PC-3 (cell line): ENCODE measurements around the gene HDAC4. TPM values are rescaled to one million over a fixed set of nuclear protein-coding genes. Genes with fewer than 3 reads are reported as not detected.

Experiments
- ATAC-seq: fragments of 200-7000 bp; cut with Tn5 transposase; 2 replicates; pipeline ENCODE4 v1.9.1; 2020; ENCODE audit warnings: mild to moderate bottlenecking, moderate library complexity
- BruUV-seq: library from RNA; stranded (reverse); fragments of 400-500 nt; replicated peaks from 2 replicates; lab custom pipeline; 2021; lab: Mats Ljungman, UMichigan
- CTCF ChIA-PET: fragments of 300-600 bp; sonication (Branson Sonifier 250); formaldehyde crosslinking; loops from one replicate; lab custom pipeline; 2022; ENCODE audit warnings: antibody characterized with exemption; lab: Charles Lee
- POLR2A ChIA-PET: fragments of 300-600 bp; sonication (Branson Sonifier 250); formaldehyde crosslinking; loops from one replicate; lab custom pipeline; 2022; ENCODE audit warnings: antibody characterized with exemption; ENCODE audit not compliant: unreplicated experiment; lab: Charles Lee
- DNase-seq: peaks from one replicate; pipeline ENCODE4 v3.0.0-alpha.2; 2015
- H2AFZ ChIP-seq: fragments of 300-600 bp; sonication (generic); 2 replicates; pipeline ENCODE4 v1.6.0; 2016; ENCODE audit warnings: antibody characterized with exemption, low read length
- H3F3A ChIP-seq: fragments of 300-600 bp; sonication (generic); one replicate; pipeline ENCODE4 v1.6.0; 2017; ENCODE audit warnings: antibody characterized with exemption, low read length, control low read depth, mild to moderate bottlenecking; ENCODE audit not compliant: unreplicated experiment
- H3K27ac ChIP-seq: fragments of 300-600 bp; sonication (generic); 2 replicates; pipeline ENCODE4 v1.5.1; 2016; ENCODE audit warnings: mild to moderate bottlenecking, low read length
- H3K27me3 ChIP-seq: fragments of 300-600 bp; sonication (generic); 2 replicates; pipeline ENCODE4 v1.6.1; 2016; ENCODE audit warnings: low read length, mixed read lengths
- H3K36me3 ChIP-seq: fragments of 300-600 bp; sonication (generic); 2 replicates; pipeline ENCODE4 v1.6.1; 2016; ENCODE audit warnings: low read depth, mixed run types, low read length, mixed read lengths
- H3K4me1 ChIP-seq: fragments of 300-600 bp; sonication (generic); 2 replicates; pipeline ENCODE4 v1.5.1; 2016; ENCODE audit warnings: low read length; ENCODE audit not compliant: insufficient read depth
- H3K4me2 ChIP-seq: fragments of 300-600 bp; sonication (generic); 2 replicates; pipeline ENCODE4 v1.6.0; 2016; ENCODE audit warnings: low read length
- H3K4me3 ChIP-seq: fragments of 300-600 bp; sonication (generic); 2 replicates; pipeline ENCODE4 v1.5.1; 2016; ENCODE audit warnings: mild to moderate bottlenecking, low read length, mixed read lengths
- H3K79me2 ChIP-seq: fragments of 300-600 bp; sonication (generic); 2 replicates; pipeline ENCODE4 v1.6.1; 2017; ENCODE audit warnings: low read length, mixed read lengths
- H3K9ac ChIP-seq: fragments of 300-600 bp; sonication (generic); 2 replicates; pipeline ENCODE4 v1.6.0; 2016; ENCODE audit warnings: mild to moderate bottlenecking, low read length
- H3K9me2 ChIP-seq: fragments of 300-600 bp; sonication (generic); replicated peaks from 2 replicates; pipeline ENCODE4 v1.6.1; 2016; ENCODE audit warnings: mixed run types, low read length, mixed read lengths
- H3K9me3 ChIP-seq: fragments of 300-600 bp; sonication (generic); 2 replicates; pipeline ENCODE4 v1.6.1; 2016; ENCODE audit warnings: low read length, mixed read lengths
- H4K20me1 ChIP-seq: fragments of 300-600 bp; sonication (generic); 2 replicates; pipeline ENCODE4 v1.6.1; 2016; ENCODE audit warnings: low read length, mixed read lengths
- EZH2 ChIP-seq: fragments of 300-600 bp; sonication (generic); IDR thresholded peaks from one replicate; pipeline ENCODE4 v1.6.1; 2017; ENCODE audit warnings: antibody characterized with exemption, mild to moderate bottlenecking, low read length; ENCODE audit not compliant: unreplicated experiment
- EZH2phosphoT487 ChIP-seq: fragments of 300-600 bp; sonication (generic); IDR thresholded peaks from 2 replicates; pipeline ENCODE4 v1.6.1; 2018; ENCODE audit warnings: mild to moderate bottlenecking, antibody characterized with exemption, low read length, borderline replicate concordance
- intact Hi-C: fragments of 100-400 bp; cut with micrococcal nuclease; formaldehyde crosslinking; loops from 2 replicates; pipeline ENCODE4 v1.9.0; 2023
- total RNA-seq: library from RNA; depleted of rRNA; stranded (reverse); fragments of >200 nt; gene quantifications from 2 replicates; pipeline ENCODE4 v1.2.3, GENCODE V29; 2014
- TF ChIP-seq, protein P1 (sequence below): fragments of 300-600 bp; sonication (generic); conservative IDR thresholded peaks from 2 replicates; pipeline ENCODE4 v1.5.1; 2017; ENCODE audit warnings: antibody characterized with exemption, low read depth, mild to moderate bottlenecking, low read length

The HDAC4 gene
- total RNA-seq, 1 experiment from 2014 or later: 8.5 TPM

- POLR2A ChIA-PET: no interaction called here
- no peak for TF ChIP-seq EZH2phosphoT487
- no peak for TF ChIP-seq EZH2
- no peaks in the 10 kb centered on the region for H4K20me1 ChIP-seq
- H3K4me2 ChIP-seq: no peak overlapping the region
- intact Hi-C loops: no loop called here
- H3K9me2 ChIP-seq: no peaks in the 10 kb centered on the region
- H3K9ac ChIP-seq: no peak overlapping the region
- CTCF ChIA-PET: no interaction called here
- no peaks in the 10 kb centered on the region for H3K79me2 ChIP-seq
- no peak for ATAC-seq
- H3K4me1 ChIP-seq: no peaks in the 10 kb centered on the region
- H3K4me3 ChIP-seq: no peak overlapping the region
- H3F3A ChIP-seq: no peaks in the 10 kb centered on the region
- H3K27ac ChIP-seq: no peak overlapping the region
- no peak for DNase-seq
- H3K36me3 ChIP-seq: no peaks in the 10 kb centered on the region
- H2AFZ ChIP-seq: no peak overlapping the region
- no TSS peak for BruUV-seq
- no peaks in the 10 kb centered on the region for H3K27me3 ChIP-seq
- H3K9me3 ChIP-seq: no peaks in the 10 kb centered on the region
These were observed 25.9 kb downstream of the HDAC4 start for GRCh38 chr2:239374896-239375277.

DNA sequence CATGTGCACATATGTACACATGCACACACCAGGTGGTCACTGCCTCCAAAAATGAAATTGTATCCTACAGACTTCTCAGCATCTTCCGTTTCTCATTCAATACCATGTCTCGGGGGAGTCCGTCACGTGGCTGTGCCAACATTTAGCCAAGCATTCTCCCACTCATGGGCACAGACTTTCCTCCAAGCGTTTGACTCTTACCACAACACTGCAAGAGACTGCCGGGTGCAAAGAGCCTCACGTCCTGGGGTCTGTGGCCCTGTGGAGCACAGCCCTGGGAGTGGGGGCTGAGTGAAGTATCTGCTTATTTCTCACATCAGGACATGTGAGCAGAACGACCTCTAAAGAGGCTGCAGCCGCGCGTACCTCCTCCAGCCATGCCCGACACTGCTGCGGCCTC, 28.0 kb downstream of the HDAC4 start:
- no peaks in the 10 kb centered on the region for H3K9me3 ChIP-seq
- H3K27me3 ChIP-seq: no peaks in the 10 kb centered on the region
- no peaks in the 10 kb centered on the region for H3F3A ChIP-seq
- no peak overlapping the region for H2AFZ ChIP-seq
- TF ChIP-seq, protein P1, sequence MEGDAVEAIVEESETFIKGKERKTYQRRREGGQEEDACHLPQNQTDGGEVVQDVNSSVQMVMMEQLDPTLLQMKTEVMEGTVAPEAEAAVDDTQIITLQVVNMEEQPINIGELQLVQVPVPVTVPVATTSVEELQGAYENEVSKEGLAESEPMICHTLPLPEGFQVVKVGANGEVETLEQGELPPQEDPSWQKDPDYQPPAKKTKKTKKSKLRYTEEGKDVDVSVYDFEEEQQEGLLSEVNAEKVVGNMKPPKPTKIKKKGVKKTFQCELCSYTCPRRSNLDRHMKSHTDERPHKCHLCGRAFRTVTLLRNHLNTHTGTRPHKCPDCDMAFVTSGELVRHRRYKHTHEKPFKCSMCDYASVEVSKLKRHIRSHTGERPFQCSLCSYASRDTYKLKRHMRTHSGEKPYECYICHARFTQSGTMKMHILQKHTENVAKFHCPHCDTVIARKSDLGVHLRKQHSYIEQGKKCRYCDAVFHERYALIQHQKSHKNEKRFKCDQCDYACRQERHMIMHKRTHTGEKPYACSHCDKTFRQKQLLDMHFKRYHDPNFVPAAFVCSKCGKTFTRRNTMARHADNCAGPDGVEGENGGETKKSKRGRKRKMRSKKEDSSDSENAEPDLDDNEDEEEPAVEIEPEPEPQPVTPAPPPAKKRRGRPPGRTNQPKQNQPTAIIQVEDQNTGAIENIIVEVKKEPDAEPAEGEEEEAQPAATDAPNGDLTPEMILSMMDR: no peak
- TF ChIP-seq EZH2phosphoT487 (no peak), EZH2 (no peak)
- CTCF ChIA-PET: no interaction called here
- no peaks in the 10 kb centered on the region for H3K79me2 ChIP-seq
- H3K9ac ChIP-seq: no peak overlapping the region
- H3K27ac ChIP-seq: no peak overlapping the region
- no peak overlapping the region for H3K4me2 ChIP-seq
- ATAC-seq: no peak
- POLR2A ChIA-PET: no interaction called here
- no peaks in the 10 kb centered on the region for H3K4me1 ChIP-seq
- intact Hi-C loops: no loop called here
- no peak for DNase-seq
- no peaks in the 10 kb centered on the region for H4K20me1 ChIP-seq
- H3K36me3 ChIP-seq: no peaks in the 10 kb centered on the region
- BruUV-seq: no TSS peak
- no peaks in the 10 kb centered on the region for H3K9me2 ChIP-seq
- no peak overlapping the region for H3K4me3 ChIP-seq

- BruUV-seq: no TSS peak
- Histone ChIP-seq H3K4me1 (no peaks in the 10 kb centered on the region), H3K27ac (no peak overlapping the region), H4K20me1 (no peaks in the 10 kb centered on the region), H3K4me2 (no peak overlapping the region), H3K27me3 (no peaks in the 10 kb centered on the region), H2AFZ (no peak overlapping the region), H3K36me3 (no peaks in the 10 kb centered on the region), H3K9me2 (no peaks in the 10 kb centered on the region), H3F3A (no peaks in the 10 kb centered on the region), H3K9me3 (no peaks in the 10 kb centered on the region), H3K79me2 (no peaks in the 10 kb centered on the region), H3K9ac (no peak overlapping the region), H3K4me3 (no peak overlapping the region)
- CTCF ChIA-PET: no interaction called here
- DNase-seq (no peak), ATAC-seq (no peak)
- TF ChIP-seq EZH2phosphoT487: no peak
- POLR2A ChIA-PET: no interaction called here
- intact Hi-C loops: no loop called here
These were observed 28.8 kb downstream of the HDAC4 start for GRCh38 chr2:239371726-239372686.
